Cardiac fibroblast (primary cell): Measurements from ENCODE around the gene SHISA4.
"Not testable (repeated sequence)": the region's sequence is repeated elsewhere in the genome, so short reads cannot be mapped to it uniquely, and the experiment has no call there.

ENCODE experiments used
- DNase-seq, 2 donors: peaks; one replicate each; pipeline versions ENCODE4 v3.0.0 to v3.0.0-alpha.2; 2010; ENCODE audit warnings: low read depth in 2 of 2
- H3K4me3 ChIP-seq, 2 donors: replicated peaks in 1 of 2; 1 replicate in 1 of 2; 2 replicates in 1 of 2; pipeline ENCODE4 v1.5.1; 2011; ENCODE audit warnings: low read depth in 2 of 2, low read length in 2 of 2, mild to moderate bottlenecking in 2 of 2, moderate library complexity in 1 of 2
- TF ChIP-seq, protein P1 (sequence below): IDR thresholded peaks from one replicate; pipeline ENCODE4 v1.5.1; 2011; ENCODE audit warnings: low read depth, mild to moderate bottlenecking, low read length, inconsistent platforms

SHISA4 gene

DNA sequence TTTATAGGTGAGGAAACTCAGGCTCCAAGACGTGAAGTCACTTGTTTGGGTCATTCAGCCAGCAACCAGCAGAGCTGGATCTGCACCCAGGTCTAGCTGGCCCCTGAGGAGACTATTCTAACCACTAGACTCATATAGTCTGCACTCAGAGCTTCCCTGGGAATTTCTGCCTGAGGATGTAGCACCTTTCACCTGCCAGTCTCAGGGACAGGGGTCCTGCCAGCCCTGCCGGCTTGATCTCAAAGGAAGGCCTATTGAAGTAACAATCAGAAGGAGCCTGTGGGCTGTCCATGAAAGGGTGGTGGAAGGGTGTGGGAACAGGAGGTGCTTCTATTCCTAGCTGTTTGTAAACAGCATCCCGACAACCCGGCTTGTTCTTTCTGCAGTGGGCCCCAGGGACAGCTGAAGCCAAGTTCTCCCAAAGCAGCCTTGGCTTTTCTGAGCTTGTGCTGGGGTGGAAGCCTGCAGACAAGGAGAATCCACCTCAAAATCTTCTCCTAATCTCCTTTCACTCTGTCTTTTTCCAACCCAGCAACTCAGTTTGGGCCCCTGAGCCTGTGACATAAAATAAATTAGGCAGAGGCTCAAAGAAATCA, 49.8 kb downstream of the SHISA4 start:
- TF ChIP-seq, protein P1, sequence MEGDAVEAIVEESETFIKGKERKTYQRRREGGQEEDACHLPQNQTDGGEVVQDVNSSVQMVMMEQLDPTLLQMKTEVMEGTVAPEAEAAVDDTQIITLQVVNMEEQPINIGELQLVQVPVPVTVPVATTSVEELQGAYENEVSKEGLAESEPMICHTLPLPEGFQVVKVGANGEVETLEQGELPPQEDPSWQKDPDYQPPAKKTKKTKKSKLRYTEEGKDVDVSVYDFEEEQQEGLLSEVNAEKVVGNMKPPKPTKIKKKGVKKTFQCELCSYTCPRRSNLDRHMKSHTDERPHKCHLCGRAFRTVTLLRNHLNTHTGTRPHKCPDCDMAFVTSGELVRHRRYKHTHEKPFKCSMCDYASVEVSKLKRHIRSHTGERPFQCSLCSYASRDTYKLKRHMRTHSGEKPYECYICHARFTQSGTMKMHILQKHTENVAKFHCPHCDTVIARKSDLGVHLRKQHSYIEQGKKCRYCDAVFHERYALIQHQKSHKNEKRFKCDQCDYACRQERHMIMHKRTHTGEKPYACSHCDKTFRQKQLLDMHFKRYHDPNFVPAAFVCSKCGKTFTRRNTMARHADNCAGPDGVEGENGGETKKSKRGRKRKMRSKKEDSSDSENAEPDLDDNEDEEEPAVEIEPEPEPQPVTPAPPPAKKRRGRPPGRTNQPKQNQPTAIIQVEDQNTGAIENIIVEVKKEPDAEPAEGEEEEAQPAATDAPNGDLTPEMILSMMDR = no peak
- DNase-seq = peak in 1 of 2 donors; percentile 21
- H3K4me3 ChIP-seq = no peak overlapping the region

DNA sequence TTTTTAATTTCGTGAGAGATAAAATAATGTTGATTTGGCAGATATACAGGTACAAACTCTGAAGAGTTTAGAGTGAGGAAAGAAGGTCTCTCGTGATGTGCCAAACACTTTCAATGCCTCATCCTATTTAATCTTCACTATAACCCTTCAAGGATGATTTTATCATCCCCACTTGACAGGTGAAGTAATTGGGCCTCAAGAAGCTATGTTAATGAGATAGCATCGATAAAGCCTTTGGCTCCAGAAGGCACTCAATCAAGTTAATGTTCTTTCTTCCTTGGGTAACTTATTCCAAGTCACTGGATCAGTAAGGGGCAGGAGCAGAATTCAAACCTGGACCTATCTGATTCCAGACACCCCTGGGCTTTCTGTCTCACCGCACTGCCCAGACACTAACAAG, 50.5 kb downstream of the SHISA4 start:
- TF ChIP-seq, protein P1 = no peak
- no peak overlapping the region for H3K4me3 ChIP-seq
- DNase-seq = no peak

DNA sequence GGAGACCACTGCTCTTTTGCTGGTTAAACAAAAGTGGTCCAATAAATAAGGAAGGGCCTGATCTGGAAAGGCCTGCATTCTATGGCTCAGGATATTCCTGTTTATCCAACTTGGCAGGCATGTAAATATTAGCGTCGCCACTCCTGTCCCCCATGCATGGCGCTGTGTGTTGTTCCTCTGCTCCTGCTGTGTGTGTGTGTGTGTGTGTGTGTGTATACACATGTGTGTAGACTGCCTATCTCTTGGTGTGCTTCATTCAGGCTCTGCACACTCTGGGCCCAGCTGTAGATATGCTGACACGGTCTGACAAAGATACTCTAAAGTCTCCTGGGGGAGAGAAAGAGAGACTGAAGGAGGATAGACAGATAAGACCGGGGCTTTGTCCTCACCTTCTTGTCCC, 50.9 kb downstream of the SHISA4 start:
- no peak for DNase-seq
- TF ChIP-seq, protein P1 = no peak
- no peak overlapping the region for H3K4me3 ChIP-seq

DNA sequence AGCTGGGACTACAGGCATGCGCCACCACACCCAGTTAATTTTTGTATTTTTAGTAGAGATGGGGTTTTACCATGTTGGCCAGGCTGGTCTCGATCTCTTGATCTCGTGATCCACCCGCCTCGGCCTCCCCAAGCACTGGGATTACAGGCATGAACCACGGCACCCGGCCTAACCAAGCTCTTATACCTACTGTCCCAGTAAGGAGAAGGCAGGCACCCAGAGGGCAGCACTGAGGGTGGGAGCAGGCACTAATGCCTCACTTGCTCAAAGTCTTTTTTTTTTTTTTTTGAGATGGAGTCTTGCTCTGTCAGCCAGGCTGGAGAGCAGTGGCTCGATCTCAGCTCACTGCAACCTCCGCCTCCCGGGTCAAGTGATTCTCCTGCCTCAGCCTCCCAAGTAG, 51.6 kb downstream of the SHISA4 start:
- DNase-seq, H3K4me3 ChIP-seq: not testable (repeated sequence)

DNA sequence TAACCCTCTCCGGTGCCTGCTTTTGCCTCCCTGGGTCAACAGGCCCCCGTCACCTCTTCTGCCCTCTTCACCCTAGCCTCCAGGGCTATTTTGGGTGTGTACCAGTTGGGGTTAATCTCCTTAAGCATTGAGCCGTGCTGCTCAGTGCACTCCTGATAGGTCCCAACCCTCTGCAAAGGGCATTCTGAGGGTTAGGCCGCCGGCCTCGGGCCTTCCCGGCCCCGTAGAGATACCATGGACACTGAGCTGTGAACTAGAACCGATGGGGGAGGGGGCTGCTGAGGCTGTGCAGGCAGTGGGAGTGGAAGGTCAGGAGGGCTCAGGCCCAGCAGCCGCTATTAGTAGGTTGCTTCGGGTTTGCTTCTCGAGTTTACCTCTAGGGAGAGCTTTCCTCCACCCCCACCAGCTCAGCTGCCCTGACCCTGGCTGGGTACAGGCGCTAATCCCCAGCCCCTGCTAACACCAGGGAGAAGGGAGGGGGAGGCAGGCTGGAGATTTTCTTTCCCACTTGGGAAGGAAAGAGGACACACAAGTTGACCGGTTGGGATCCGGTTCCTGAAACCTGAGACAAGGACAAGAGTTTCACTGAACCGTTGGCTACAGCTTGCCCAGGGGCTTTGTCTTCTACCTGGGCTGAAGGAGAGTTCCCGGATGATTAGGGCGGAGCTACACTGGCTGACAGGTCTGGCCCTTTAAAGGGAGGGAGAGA, 52.9 kb downstream of the SHISA4 start:
- H3K4me3 ChIP-seq = no peak overlapping the region
- TF ChIP-seq, protein P1 = no peak
- no peak for DNase-seq

DNA sequence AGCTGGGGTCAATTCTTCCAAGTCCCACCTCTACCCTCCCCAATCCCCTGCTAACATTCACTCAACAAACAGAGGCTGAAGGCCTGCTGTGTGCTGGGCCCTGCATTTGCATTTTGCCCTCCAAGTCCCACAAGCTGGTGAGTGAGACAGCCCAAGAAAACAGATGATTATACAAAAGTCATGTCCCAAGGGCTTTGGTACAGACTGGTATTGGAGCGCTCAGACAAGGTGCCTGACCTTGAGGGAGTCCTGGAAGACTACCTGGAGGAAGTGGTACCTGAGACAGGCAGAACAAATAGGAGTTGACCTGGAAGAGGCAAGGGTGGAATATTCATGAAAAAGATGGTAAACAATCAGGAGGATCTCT, 53.4 kb downstream of the SHISA4 start:
- H3K4me3 ChIP-seq = no peak overlapping the region
- DNase-seq = no peak
- TF ChIP-seq, protein P1 = no peak
